Hepatocyte (in vitro differentiated cells): ENCODE measurements around the gene KANSL3. TPM values are rescaled to one million over a fixed set of nuclear protein-coding genes. Genes with fewer than 3 reads are reported as not detected.
"Not testable (repeated sequence)": the region's sequence is repeated elsewhere in the genome, so short reads cannot be mapped to it uniquely, and the experiment has no call there.

Experiments
- DNase-seq: peaks from one replicate; pipeline ENCODE4 v3.0.0-alpha.2; 2016; ENCODE audit warnings: low spot score
- H2AFZ ChIP-seq: fragments of 200-600 bp; sonication (generic); 2 replicates; pipeline ENCODE4 v1.6.0; 2016; ENCODE audit warnings: antibody characterized with exemption, mild to moderate bottlenecking
- H3K27ac ChIP-seq: fragments of 200-600 bp; sonication (generic); 2 replicates; pipeline ENCODE4 v1.5.1; 2016; ENCODE audit warnings: mild to moderate bottlenecking
- H3K27me3 ChIP-seq: fragments of 200-600 bp; sonication (generic); 2 replicates; pipeline ENCODE4 v1.6.1; 2016
- H3K36me3 ChIP-seq: fragments of 200-600 bp; sonication (generic); replicated peaks from 2 replicates; pipeline ENCODE4 v1.5.1; 2016; ENCODE audit warnings: low read depth; ENCODE audit not compliant: insufficient read depth
- H3K4me1 ChIP-seq: fragments of 200-600 bp; sonication (generic); 2 replicates; pipeline ENCODE4 v1.5.1; 2016; ENCODE audit warnings: mild to moderate bottlenecking, moderate library complexity; ENCODE audit not compliant: insufficient read depth
- H3K4me2 ChIP-seq: fragments of 200-600 bp; sonication (generic); 2 replicates; pipeline ENCODE4 v1.6.0; 2016
- H3K4me3 ChIP-seq: fragments of 200-600 bp; sonication (generic); 2 replicates; pipeline ENCODE4 v1.5.1; 2016; ENCODE audit warnings: mild to moderate bottlenecking
- H3K79me2 ChIP-seq: fragments of 200-600 bp; sonication (generic); 2 replicates; pipeline ENCODE4 v1.6.0; 2017; ENCODE audit warnings: mild to moderate bottlenecking
- H3K9me2 ChIP-seq: fragments of 200-600 bp; sonication (generic); replicated peaks from 2 replicates; pipeline ENCODE4 v1.6.0; 2017; ENCODE audit warnings: mild to moderate bottlenecking; ENCODE audit not compliant: insufficient read depth
- H3K9me3 ChIP-seq: fragments of 200-600 bp; sonication (generic); 2 replicates; pipeline ENCODE4 v1.5.1; 2016; ENCODE audit warnings: low read depth, mild to moderate bottlenecking
- H4K20me1 ChIP-seq: fragments of 200-600 bp; sonication (generic); 2 replicates; pipeline ENCODE4 v1.6.0; 2016; ENCODE audit warnings: mild to moderate bottlenecking; ENCODE audit not compliant: insufficient read depth, poor library complexity, severe bottlenecking
- EZH2 ChIP-seq: fragments of 200-600 bp; sonication (generic); IDR thresholded peaks from 2 replicates; pipeline ENCODE4 v1.6.1; 2016; ENCODE audit warnings: antibody characterized with exemption, mild to moderate bottlenecking, borderline replicate concordance
- EZH2phosphoT487 ChIP-seq: fragments of 200-600 bp; sonication (generic); IDR thresholded peaks from one replicate; pipeline ENCODE4 v1.6.1; 2018; ENCODE audit warnings: antibody characterized with exemption, mild to moderate bottlenecking, low read depth, moderate library complexity; ENCODE audit not compliant: unreplicated experiment, severe bottlenecking
- WGBS: methylation state at CpG from one replicate; pipeline ENCODE4 v1.1.6; 2016; ENCODE audit warnings: low lambda C conversion rate; ENCODE audit errors: missing lambda C conversion rate; 5-methylcytosine and 5-hydroxymethylcytosine counted together
- polyA plus RNA-seq: library from polyadenylated mRNA; unstranded; fragments of >200 nt; fragmentation: Nextera tagmentation; extraction: Ambion mirVana; gene quantifications from 2 replicates; pipeline ENCODE4 v1.2.1, GENCODE V29; 2016
- total RNA-seq: library from RNA; depleted of rRNA; stranded (reverse); fragments of >200 nt; gene quantifications from 2 replicates; pipeline ENCODE4 v1.2.3, GENCODE V29; 2014
- TF ChIP-seq, protein P1 (sequence below): fragments of 200-600 bp; sonication (generic); IDR thresholded peaks from 2 replicates; pipeline ENCODE4 v1.5.1; 2016; ENCODE audit warnings: antibody characterized with exemption, mild to moderate bottlenecking; ENCODE audit not compliant: poor library complexity

Gene KANSL3
- total and polyA plus RNA-seq, 2 experiments from 2014 or later = 18.4 to 26.7 TPM

DNA sequence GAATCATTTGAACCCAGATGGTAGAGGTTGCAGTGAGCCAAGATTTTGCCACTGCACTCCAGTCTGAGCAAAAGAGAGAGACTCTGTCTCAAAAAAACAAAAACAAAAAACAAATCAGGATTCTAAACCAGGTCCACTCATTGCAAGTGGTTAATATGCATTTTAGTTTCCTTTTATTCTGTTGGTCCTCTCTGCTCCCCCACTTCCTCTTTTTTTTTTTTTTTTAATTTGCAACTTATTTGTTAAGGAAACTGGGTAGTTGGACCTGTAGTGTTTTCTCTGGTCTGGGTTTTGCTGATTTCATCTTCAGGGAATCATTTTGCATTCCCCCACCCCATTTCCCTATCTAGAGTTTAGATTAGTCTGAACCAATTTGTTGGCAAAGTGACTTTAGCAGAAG, 18.4 kb upstream of the KANSL3 start:
- TF ChIP-seq, protein P1, sequence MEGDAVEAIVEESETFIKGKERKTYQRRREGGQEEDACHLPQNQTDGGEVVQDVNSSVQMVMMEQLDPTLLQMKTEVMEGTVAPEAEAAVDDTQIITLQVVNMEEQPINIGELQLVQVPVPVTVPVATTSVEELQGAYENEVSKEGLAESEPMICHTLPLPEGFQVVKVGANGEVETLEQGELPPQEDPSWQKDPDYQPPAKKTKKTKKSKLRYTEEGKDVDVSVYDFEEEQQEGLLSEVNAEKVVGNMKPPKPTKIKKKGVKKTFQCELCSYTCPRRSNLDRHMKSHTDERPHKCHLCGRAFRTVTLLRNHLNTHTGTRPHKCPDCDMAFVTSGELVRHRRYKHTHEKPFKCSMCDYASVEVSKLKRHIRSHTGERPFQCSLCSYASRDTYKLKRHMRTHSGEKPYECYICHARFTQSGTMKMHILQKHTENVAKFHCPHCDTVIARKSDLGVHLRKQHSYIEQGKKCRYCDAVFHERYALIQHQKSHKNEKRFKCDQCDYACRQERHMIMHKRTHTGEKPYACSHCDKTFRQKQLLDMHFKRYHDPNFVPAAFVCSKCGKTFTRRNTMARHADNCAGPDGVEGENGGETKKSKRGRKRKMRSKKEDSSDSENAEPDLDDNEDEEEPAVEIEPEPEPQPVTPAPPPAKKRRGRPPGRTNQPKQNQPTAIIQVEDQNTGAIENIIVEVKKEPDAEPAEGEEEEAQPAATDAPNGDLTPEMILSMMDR = no peak
- no peak for TF ChIP-seq EZH2
- no peak for TF ChIP-seq EZH2phosphoT487
- Histone ChIP-seq H3K27me3 (no peaks in the 10 kb centered on the region), H4K20me1 (no peaks in the 10 kb centered on the region), H3K27ac (no peak overlapping the region), H3K4me1 (no peaks in the 10 kb centered on the region), H3K79me2 (no peaks in the 10 kb centered on the region), H3K4me2 (no peak overlapping the region), H3K9me2 (no peaks in the 10 kb centered on the region), H3K4me3 (no peak overlapping the region), H2AFZ (no peak overlapping the region), H3K9me3 (no peaks in the 10 kb centered on the region), H3K36me3 (no peaks in the 10 kb centered on the region)
- no peak for DNase-seq

GRCh38 chr2:96655526-96655925, 17.4 kb upstream of the KANSL3 start:
- Histone ChIP-seq H3K4me1 (no peaks in the 10 kb centered on the region), H3K9me2 (no peaks in the 10 kb centered on the region), H2AFZ (no peak overlapping the region), H3K27ac (no peak overlapping the region), H3K4me3 (no peak overlapping the region), H3K36me3 (no peaks in the 10 kb centered on the region), H3K4me2 (no peak overlapping the region), H3K9me3 (no peaks in the 10 kb centered on the region), H4K20me1 (no peaks in the 10 kb centered on the region), H3K79me2 (no peaks in the 10 kb centered on the region), H3K27me3 (no peaks in the 10 kb centered on the region)
- DNase-seq = no peak
- TF ChIP-seq EZH2 = no peak
- TF ChIP-seq EZH2phosphoT487 = no peak
- TF ChIP-seq, protein P1 = no peak
- WGBS = 86% methylated on average over 6 of the region's 6 CpGs

GRCh38 chr2:96654791-96655190, 16.7 kb upstream of the KANSL3 start:
- not testable (repeated sequence) for H3K4me2 ChIP-seq, H3K27ac ChIP-seq, H3K4me3 ChIP-seq, H3K9me2 ChIP-seq, H3K27me3 ChIP-seq, DNase-seq, H2AFZ ChIP-seq, H4K20me1 ChIP-seq, H3K4me1 ChIP-seq, H3K36me3 ChIP-seq, H3K9me3 ChIP-seq, H3K79me2 ChIP-seq
- WGBS = 87% methylated on average over 5 of the region's 7 CpGs

- Histone ChIP-seq H4K20me1 (no peaks in the 10 kb centered on the region), H3K4me2 (no peak overlapping the region), H3K4me1 (no peaks in the 10 kb centered on the region), H3K9me3 (no peaks in the 10 kb centered on the region), H3K27me3 (no peaks in the 10 kb centered on the region), H3K4me3 (no peak overlapping the region), H3K9me2 (no peaks in the 10 kb centered on the region), H3K36me3 (no peaks in the 10 kb centered on the region), H3K79me2 (no peaks in the 10 kb centered on the region), H2AFZ (no peak overlapping the region), H3K27ac (no peak overlapping the region)
- WGBS = 93% methylated on average over 8 of the region's 8 CpGs
- TF ChIP-seq, protein P1 = no peak
- no peak for TF ChIP-seq EZH2
- no peak for TF ChIP-seq EZH2phosphoT487
- no peak for DNase-seq
These were observed 13.7 kb upstream of the KANSL3 start for GRCh38 chr2:96651793-96652192.
